Stimulated activated CD8-positive, alpha-beta memory T cell treated with anti-CD3 and anti-CD28 coated beads, Interleukin-15, amount 100 ng/mL, for 1 hour (primary cell): ENCODE measurements around the gene SLC6A6.

Experiments used
- DNase-seq: peaks from one replicate; pipeline ENCODE4 v3.0.0-alpha.2; 2020; ENCODE audit warnings: low read depth

SLC6A6 gene

DNA sequence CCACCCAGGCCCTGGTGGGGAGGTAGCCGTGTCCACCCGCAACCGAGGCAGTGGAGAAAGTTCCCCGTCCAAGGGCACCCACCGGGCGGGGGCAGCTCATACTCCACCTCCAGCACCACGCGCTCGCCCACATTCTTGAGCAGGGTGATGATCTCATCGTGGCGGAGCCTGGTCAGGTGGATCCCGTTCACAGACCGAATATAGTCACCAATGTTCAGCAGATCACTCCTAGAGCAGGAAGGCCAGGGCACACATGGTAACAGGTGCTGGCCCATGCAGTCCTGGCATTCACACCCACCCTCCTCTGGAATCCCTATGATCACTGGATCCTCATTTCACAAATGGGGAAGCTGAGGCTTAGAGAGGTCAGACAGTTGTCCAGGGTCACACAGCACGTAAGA lies 121.9 kb downstream of the SLC6A6 start:
- DNase-seq = no peak

DNA sequence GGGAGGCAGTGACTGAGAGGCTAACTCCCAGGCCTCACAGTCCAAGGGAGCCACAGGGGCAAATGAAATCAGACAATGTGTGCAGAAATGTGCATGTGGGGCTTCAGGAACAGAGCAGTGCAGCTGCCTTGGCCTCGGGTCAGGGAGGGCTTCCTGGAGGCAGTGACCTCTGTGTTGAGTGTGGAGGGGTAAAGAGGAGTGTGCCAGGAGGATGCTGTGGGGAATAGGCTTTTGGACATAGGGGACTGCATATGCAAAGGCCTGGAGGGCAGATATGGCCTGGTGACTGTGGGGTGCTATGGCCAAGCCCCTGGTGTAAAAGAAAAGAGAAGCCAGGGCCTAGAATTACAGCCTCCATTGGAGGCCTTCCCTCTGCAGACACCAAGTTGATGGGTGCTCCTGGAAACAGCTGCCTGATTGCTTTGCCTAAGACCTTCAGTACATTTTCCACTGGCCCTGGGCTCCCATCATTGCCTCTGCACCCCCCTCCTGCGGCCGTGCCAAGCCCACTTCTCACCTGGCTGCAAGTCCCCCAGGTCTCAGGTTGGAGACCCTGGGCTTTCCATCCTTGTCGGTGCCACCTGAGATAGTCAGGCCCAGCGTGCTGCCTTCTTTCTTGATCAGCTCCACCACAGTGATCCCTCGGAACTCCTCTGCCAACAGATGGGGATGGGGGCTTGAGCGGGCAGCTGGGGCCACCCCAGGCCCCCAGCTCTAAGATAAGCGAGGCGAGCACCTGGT lies 122.7 kb downstream of the SLC6A6 start:
- no peak for DNase-seq

DNA sequence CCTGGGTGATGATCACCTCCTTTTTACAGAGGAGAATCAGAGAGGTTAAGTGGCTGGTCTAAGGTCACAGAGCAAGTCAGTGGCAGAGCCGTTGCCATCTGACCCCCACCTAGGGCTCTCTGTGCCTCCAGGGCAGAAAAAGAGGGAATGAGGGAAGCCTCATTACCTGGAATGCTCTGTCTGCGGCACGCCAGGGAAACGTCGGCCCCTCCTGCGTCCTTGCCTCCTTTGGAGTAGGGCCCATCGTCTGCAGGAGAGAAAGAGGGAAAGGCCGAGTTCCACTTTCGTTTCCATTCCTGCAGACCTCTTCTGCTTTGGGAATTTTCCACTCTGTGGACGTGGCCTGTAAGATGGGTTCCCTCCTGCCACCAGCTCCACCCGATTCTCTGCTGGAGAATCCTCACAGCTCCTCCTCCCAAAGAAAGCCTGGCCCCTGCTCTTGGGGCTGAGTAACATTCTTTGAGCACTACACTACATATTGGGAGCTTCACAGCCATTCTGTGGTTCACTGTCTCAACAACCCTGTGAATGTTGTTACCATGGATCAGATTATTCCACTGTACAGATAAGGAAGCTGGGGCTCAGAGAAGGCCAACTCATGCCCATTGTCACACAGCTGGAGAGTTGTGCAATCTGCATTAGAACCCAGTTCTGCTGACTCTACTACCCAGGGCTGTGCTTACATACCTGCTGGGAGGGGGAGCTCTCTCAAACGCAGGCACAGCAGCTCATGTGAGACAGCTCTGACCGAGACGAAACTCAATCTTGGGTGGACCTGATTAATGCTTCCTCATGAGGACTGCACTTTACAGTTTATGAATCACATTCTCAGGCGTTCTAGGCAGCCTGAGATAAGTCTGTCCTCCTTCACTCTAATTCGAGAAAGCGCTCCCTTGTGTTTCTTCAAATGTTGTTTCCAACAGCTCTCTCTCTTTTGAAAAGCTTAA lies 123.6 kb downstream of the SLC6A6 start:
- no peak for DNase-seq

DNA sequence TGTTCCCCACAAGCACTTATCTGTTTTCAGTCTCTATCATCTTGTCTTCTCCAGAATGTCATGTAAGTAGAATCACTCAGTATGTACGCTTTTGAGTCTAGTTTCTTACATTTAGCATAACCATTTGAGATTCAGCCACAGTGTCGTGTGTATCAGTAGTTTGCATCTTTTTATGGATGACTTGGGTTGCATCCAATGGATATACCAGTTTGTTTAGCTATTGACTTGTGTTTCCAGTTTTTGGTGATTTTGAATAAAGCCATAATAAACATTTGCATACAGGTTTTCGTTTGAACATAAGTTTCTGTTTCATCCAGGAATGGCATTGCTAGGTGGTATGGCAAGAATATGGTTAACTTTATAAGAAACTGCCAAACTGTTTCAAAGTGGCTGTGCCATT lies 125.7 kb downstream of the SLC6A6 start:
- no peak for DNase-seq

DNA sequence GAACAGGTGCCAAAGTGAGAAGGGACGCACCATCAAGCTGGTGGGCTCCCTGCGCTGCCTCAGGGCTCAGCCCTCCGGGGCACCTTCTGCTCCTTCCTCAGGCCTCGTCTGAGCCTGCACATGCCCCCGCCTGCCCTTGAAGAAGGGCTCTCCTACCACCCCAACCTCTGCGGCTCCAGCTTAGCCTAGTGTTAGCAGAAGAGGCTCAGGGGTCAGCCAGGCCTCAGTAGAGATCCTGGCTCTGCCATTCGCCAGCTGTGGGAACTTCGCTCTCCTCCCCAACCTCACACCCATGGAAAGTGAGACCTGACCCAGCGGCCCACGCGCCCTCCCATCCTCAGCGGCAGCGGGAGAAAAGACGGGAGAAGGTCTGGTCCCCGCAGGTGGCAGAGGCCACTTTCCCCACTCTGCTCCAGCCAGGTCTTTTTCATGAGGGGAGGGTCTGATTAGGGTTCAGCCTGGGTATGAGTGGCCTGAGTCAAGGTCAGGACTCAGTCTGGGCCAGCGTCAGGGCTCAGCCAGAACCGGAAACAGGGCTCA lies 129.5 kb downstream of the SLC6A6 start:
- no peak for DNase-seq

DNA sequence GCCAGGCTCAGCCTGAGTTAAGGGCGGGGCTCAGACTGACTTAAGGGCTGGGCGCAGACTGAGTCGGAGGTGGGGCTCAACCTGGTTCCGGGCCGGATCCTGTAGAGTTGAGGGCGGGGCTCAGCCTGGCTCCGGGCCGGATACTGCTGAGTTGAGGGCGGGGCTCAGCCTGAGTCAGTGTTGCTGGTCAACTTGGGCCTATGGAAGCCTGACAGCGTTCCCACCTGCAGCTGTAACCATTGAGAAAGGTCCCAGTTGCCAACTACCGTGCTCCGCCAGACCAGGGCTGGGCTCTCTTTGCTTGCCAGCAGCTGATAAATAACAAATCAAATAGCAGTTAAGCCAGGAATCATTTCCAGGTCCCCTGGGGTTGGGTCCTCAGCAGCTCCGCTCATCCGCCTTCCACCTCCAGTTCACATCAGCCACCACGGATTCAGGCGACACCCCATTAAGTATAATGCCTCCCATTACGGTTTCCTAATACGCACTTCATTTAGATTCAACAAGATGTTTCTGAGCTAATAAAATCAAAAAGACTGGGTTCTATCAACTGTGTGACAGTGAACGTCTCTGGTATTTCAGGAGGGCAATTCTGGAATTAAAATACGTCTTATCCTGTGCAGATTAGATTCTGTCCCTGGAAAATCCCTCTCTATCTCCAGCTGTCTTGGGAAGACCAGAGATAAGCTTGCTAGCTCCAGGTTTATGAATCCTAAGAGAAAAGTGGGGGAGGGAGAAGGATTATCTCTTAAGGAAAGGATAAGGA lies 130.5 kb downstream of the SLC6A6 start:
- no peak for DNase-seq

DNA sequence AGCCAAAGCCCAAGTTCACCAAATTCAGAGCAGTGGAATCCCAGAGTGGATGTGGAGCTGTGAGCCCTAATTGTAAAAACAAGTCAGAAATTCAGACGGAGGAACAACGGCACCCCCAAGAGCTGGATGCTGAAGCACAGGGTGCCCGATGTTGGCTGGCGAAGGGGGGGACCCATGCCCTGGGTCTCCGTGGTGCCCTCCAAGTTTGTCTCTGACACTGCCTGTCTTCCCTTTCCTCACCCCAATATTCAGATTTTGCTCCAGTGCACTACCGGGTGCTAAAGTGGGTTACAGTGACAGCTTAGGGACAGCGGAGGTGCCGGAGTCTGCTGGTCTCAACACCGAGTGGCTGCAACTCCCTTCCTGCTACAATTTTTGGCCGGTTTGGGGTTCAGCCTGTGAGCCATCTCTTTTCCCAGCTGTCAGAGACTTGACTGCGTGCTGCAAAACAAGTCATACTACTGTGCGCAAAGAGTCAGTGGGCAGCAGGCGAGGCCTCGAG lies 131.1 kb downstream of the SLC6A6 start:
- DNase-seq = no peak

DNA sequence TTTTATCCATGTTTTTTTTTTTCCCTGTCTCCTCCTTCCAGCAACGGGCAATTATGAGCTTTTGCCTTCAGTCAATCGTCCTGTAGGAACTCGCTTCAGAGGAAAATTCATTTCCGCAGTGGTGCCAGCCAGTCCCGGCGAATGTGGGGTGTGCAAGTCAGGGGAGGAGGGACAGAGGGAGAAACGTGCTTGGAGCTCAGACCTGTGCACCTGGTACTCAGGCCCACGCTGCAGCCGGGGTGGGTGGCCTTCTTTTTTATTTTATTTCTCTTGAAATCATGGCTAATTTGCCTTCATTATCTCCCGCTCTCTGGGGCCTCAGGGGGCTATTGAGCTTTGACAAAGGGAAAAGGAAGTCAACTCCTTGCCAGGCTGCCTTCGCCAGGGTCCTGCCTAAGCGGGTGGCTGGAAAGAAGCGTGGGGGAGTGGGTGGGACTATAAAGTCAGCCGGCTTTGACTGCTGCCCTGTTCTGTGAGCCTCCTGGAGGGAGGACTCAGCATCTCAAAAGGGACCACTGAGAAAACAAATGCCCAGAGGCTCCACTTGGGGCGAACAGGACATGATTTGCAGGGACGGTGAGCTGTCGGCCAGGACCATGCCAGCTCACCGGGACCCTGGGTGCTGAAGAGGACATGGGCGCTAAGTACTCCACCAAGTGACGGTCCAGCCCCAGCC lies 132.2 kb downstream of the SLC6A6 start:
- no peak for DNase-seq

DNA sequence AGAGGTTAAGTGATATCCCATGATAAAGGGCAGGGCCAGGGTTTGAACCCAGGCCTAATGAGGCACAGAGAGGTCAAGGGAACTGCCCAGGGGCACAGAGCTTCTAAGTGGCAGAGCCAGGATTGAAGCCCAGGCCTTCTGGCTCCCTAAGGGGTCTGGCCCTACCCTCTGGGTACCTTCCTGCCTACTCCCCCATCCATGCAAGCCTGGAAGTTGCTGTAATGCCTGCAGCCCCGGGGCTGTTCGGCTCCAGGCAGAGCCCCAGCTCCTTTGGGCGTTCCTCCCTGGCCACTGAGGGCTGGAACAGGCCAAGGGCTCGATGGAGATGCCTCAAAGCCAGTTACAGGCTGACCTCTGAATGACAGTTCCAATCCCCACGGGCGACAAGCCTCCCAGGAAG lies 133.2 kb downstream of the SLC6A6 start:
- DNase-seq = no peak

DNA sequence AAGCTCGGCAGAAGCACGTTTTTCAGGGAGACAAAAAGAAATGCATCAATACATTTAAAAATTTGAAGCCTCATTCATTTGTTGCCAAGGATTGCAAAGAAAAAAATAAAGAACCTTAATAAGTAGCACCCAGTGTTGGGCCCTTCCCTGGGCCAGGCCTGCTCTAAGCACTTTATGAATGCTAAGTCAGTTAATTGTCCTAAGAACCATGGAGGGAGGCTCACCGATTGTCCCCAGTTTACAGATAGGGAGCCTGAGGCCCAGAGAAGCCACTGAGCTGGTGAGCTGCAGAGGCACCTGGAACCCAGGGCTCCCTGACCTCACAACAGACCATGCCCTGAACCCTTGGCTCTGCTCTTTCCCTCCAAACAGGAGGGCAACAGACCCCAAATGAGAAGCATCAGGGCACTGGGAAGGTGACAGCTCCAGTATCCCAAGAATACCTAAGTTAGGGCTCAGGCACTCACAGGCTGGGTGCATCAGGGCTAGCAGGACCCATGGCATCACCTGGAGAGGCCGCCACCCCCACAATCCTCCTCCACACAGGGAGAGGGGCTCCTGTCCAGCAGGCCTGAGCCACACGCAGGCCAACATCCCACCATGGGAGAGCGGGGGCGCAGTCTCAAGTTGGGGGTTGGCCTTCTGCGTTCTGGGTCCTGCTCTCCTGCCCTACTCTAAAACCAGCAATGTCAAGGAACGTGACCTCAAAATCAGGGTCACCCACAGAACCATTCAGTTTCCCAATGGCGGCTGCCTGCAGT lies 133.8 kb downstream of the SLC6A6 start:
- no peak for DNase-seq

DNA sequence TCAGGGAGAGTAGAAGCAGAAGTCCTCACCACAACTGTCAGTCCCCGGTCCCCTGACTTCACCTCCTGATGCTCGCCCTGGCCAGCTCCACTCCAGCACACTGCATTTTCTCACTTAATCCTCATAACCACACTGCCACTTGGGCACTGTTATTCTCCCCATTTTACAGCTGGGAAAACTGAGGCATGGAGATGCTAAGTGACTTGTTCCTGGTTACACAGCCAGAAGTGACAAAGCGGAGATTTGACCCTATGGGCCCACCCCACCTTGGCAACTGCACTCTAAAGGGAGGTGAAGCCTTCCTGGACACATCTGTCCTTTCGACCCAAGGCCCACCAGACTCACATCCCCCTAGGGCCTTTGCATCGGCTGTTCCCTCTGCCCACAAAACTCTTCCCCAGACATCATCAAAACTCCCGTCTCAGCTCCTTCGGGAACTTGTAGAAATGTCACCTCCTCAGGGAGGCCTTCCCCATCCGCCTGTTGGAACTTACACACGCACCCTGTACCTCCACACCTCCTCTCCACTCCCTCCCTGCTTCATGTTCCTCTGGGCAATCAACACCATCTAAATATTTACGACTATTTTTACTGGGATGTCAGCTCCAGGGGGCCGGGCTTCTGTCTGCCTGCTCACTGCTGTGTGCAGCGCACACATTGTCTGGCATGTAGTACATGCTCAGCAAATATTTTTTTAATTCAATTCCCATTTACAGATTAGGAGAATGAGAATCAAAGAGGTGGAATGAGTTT lies 134.6 kb downstream of the SLC6A6 start:
- DNase-seq = no peak

DNA sequence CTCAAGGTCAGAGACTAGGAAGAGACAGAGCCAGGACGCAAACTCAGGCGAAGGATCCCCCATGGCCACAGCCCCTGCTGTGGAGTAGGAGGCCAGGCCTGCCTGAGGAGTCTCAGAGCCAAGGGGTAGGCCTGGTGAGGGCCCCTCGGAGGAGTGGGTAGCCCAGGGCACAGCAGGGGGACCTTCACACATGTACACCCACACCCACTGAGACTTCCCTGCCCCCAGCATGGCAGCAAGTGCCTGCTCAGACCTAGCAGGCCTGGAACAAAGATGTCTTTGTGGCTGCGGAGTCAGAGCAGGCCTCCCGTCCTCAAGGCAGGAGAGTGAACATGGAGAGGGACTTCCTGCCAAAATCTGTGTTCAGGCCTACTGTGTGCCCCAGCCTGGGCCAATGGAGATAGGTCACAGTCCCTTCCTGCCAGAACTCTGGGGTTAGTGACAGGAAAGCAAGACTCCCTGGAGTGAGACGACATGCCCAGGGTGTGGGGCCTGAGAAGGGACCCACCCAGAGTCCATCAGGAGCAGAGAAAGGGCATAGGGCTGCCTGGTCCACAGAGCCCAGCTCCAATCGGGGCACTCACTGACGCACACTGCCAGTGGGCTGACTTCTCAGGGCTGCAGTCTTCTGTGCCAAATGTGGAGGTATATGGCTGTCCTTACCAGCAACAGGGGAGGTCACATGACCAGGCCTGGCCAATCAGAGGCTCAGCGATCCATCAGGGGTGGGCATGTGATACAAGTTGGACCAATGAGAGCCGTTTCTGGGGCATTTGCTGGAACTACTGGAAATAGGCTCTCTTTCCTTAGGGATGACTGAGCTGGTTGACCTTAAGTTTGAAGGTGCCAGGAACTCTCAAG lies 135.4 kb downstream of the SLC6A6 start:
- no peak for DNase-seq

DNA sequence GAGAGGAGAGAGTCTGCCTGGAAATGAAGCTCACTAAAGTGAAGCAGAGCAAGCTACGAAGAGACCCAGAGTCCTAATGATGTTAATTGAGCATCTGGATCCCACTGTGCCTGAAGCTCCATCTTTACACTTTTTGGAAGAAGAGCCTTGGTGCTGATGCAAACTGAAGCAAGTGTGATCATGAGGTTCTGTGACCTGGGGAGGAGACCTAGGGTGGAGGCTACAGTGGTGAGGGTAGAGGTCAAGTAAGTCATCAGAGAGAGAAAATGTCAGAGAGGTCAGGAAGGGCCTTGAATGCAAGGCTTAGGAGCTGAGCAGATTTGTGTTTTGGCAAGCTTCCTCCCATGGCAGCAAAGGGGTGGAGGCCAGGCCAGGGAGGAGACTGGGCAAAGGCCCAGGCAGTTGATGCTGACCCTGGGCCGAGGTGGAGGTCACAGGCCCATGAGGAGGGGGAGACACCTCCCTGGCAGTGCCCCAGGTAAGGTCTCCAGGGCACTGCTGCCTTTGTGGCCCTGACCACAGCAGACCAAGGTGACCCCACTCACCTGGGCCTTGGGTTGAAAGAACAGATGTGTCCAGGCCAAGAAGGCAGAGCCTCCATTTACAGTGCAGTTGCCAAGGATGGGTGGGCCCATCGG lies 136.2 kb downstream of the SLC6A6 start:
- DNase-seq = no peak
